Measurements from ENCODE around the gene LRRN3. TPM values are rescaled to one million over a fixed set of nuclear protein-coding genes. Genes with fewer than 3 reads are reported as not detected.

The LRRN3 gene
- total and polyA plus RNA-seq, 2 of the 4 experiments (the other 2 are of a cell fraction) = 6.9 to 15.2 TPM

- no peaks in the 10 kb centered on the region for H3K36me3 ChIP-seq (ENCODE audit: control insufficient read depth, insufficient read depth, low read length)
- no peak overlapping the region for H3K18ac ChIP-seq (ENCODE audit: low read depth, low read length)
- ATAC-seq (ENCODE audit: low read depth) = no peak
- no peak overlapping the region for H3K27ac ChIP-seq (ENCODE audit: insufficient read depth, low read length)
- no peak overlapping the region for H3K14ac ChIP-seq (replicated peaks; ENCODE audit: low read depth, low read length)
- 100% methylated on average over 1 of the region's 2 CpGs; no CpG with 5 or more reads in 1 of the 2 experiments for WGBS, 2 experiments (ENCODE audit: extremely low coverage in 2 of 2, insufficient read length in 1 of 2)
- no peak overlapping the region for H2BK5ac ChIP-seq (ENCODE audit: low read depth, low read length, poor library complexity, severe bottlenecking)
- no peak overlapping the region for H3K4ac ChIP-seq (ENCODE audit: low read depth, low read length)
- dilution Hi-C loops (cut with HindIII; ENCODE audit: low sequenced_read_pairs, unreplicated experiment) (no loop called here), intact Hi-C loops (cut with micrococcal nuclease) (no loop called here), in situ Hi-C loops (cut with MboI; ENCODE audit: low sequenced_read_pairs) (no loop called here)
- H3K4me1 ChIP-seq (ENCODE audit: control insufficient read depth, insufficient read depth, low read length) = peaks cover 2% of the 10 kb centered on the region
- no peak overlapping the region for H3K23ac ChIP-seq (ENCODE audit: low read depth, low read length)
- CTCF ChIA-PET = no interaction called here
- DNase-seq = peak; percentile 16
- H2BK20ac ChIP-seq (ENCODE audit: low read depth, low read length) = no peak overlapping the region
- H3K4me2 ChIP-seq (ENCODE audit: low read depth, low read length) = no peak overlapping the region
- H3K9me3 ChIP-seq (ENCODE audit: control insufficient read depth, insufficient read depth, low read length) = no peaks in the 10 kb centered on the region
- no peak overlapping the region for H4K5ac ChIP-seq (ENCODE audit: low read depth, low read length)
- no peaks in the 10 kb centered on the region for H3K27me3 ChIP-seq (ENCODE audit: control insufficient read depth, insufficient read depth, low read length)
- no peak overlapping the region for H2AFZ ChIP-seq (replicated peaks; ENCODE audit: low read length, poor library complexity)
- POLR2A ChIA-PET (ENCODE audit: unreplicated experiment) = no interaction called here
- H3K9ac ChIP-seq (ENCODE audit: low read depth, low read length) = no peak overlapping the region
- H3K56ac ChIP-seq (ENCODE audit: extremely low read depth, insufficient read depth, low read length) = no peak overlapping the region
- no peak overlapping the region for H3K4me3 ChIP-seq (ENCODE audit: insufficient read depth, low read depth, low read length)
- H2BK15ac ChIP-seq (ENCODE audit: low read depth, low read length) = no peak overlapping the region
- no peak overlapping the region for H2AK5ac ChIP-seq (ENCODE audit: low read depth, low read length)
- H3K79me1 ChIP-seq (ENCODE audit: low read depth in 1 of 2, low read length in 2 of 2) = no peaks in the 10 kb centered on the region
- H3K9me1 ChIP-seq (ENCODE audit: insufficient read depth, low read length) = no peaks in the 10 kb centered on the region
- H2AK9ac ChIP-seq (replicated peaks; ENCODE audit: low read depth, low read length, poor library complexity) = no peak overlapping the region
- H4K8ac ChIP-seq (ENCODE audit: low read depth in 2 of 2, low read length in 2 of 2) = no peak overlapping the region
- TF ChIP-seq BHLHE40 (IDR thresholded peaks at IDR 0.05; ENCODE audit: low read depth, low read length) = no peak
- TF ChIP-seq ELK1 (IDR thresholded peaks at IDR 0.05; ENCODE audit: borderline replicate concordance, low read depth, low read length) = no peak
- no peak for TF ChIP-seq MAFK (IDR thresholded peaks at IDR 0.05; ENCODE audit: low read depth, low read length)
- no peak for TF ChIP-seq CTCF (conservative IDR thresholded peaks at IDR 0.05; ENCODE audit: low read depth, low read length)
- no peak for TF ChIP-seq RAD21 (IDR thresholded peaks at IDR 0.05; ENCODE audit: low read length)
- TF ChIP-seq FOS (IDR thresholded peaks at IDR 0.05; ENCODE audit: low read depth, low read length) = no peak
- no peak for TF ChIP-seq NFE2L2 (IDR thresholded peaks at IDR 0.05; ENCODE audit: low read depth, low read length)
- no peak for TF ChIP-seq USF2 (IDR thresholded peaks at IDR 0.05; ENCODE audit: low read depth, low read length)
- no peak for TF ChIP-seq CHD1 (IDR thresholded peaks at IDR 0.05; ENCODE audit: low read depth, low read length)
- no peak for TF ChIP-seq MXI1 (IDR thresholded peaks at IDR 0.05; ENCODE audit: borderline replicate concordance, low read depth, low read length)
- no TSS peak for BruUV-seq (replicated peaks)
- H4K91ac ChIP-seq (ENCODE audit: insufficient read depth, low read depth, low read length) = no peak overlapping the region
- H4K20me1 ChIP-seq (ENCODE audit: insufficient read depth, low read length) = no peaks in the 10 kb centered on the region
- H2BK120ac ChIP-seq (ENCODE audit: low read depth, low read length) = no peak overlapping the region
Observed at GRCh38 chr7:111086532-111086931, 4.4 kb upstream of the LRRN3 start.
